ENCODE data around the gene CD300H.

DNA sequence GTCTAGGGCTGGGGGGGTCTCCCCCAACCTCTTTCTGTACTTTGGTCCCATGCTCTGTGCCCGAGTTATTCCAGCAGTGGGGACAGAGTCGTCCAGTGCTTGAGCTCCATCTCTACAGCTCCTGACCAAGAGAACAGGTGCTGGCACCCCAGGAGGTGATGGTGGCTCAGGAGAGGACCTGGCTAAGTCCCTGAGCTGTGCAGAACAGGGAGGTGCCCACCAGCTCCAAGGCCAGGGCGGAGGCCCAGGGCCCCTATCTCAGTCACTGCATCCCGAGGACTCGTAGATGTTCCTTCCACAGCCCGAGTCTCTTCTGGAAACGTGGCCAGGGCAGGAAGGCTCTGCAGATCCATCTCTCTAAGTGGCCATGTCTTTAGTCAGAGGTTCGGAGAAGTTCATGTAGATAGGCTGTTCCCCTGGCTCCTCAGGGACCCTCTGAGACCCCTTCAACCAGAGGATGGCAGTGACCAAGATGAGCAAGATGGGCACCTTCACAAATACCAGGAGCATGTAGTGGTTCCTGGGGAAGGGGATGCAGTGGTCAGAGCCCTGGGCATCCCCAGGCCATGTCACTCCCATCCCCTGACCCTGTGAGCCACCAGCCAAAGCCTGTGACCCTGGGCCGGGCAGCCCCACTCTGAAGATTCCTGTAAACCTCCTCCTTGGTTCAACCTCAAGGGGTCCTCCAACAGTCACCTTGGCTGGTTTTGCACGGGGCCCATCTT, 44.8 kb downstream of the CD300H start:
- TF ChIP-seq, protein P1, sequence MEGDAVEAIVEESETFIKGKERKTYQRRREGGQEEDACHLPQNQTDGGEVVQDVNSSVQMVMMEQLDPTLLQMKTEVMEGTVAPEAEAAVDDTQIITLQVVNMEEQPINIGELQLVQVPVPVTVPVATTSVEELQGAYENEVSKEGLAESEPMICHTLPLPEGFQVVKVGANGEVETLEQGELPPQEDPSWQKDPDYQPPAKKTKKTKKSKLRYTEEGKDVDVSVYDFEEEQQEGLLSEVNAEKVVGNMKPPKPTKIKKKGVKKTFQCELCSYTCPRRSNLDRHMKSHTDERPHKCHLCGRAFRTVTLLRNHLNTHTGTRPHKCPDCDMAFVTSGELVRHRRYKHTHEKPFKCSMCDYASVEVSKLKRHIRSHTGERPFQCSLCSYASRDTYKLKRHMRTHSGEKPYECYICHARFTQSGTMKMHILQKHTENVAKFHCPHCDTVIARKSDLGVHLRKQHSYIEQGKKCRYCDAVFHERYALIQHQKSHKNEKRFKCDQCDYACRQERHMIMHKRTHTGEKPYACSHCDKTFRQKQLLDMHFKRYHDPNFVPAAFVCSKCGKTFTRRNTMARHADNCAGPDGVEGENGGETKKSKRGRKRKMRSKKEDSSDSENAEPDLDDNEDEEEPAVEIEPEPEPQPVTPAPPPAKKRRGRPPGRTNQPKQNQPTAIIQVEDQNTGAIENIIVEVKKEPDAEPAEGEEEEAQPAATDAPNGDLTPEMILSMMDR (IDR thresholded peaks at IDR 0.05): no peak
- no peak for TF ChIP-seq POLR2A (IDR thresholded peaks at IDR 0.05)
